Left kidney (tissue), 8 donors: ENCODE measurements around the gene RGS7. TPM values are rescaled to one million over a fixed set of nuclear protein-coding genes. Genes with fewer than 3 reads are reported as not detected.
A peak's percentile ranks its signal among the peaks of the same experiment; 100 is the strongest.

Source experiments
- DNase-seq: peaks from one replicate; pipeline ENCODE4 v3.0.0-alpha.2; 2013
- long read RNA-seq, 8 donors: transcript quantifications; one replicate each; lab custom pipeline, GENCODE V29; 2026
- polyA plus RNA-seq: library from polyadenylated mRNA; unstranded; fragments of 120-200 nt; gene quantifications from one replicate; pipeline ENCODE4 v1.2.1, GENCODE V29; 2013; ENCODE audit not compliant: insufficient read length

The RGS7 gene
- 6.7 TPM for polyA plus RNA-seq
- long read RNA-seq, donor 1, result 0 reads
- long read RNA-seq, donor 2, result 0 reads
- long read RNA-seq, donor 3, result 0 reads
- long read RNA-seq, donor 4, result 0 reads
- long read RNA-seq, donor 5, result 0 reads
- long read RNA-seq, donor 6, result 0 reads
- long read RNA-seq, donor 7, result 0 reads
- long read RNA-seq, donor 8, result 0 reads

GRCh38 chr1:241356519-241357365 lies at the start of gene RGS7:
RGS7 (minus strand) TSS chr1:241357205.
- peak; percentile 80 for DNase-seq

GRCh38 chr1:241406421-241406820 lies 49.4 kb upstream of the RGS7 start:
- no peak for DNase-seq

- no peak for DNase-seq
These were observed 44.2 kb upstream of the RGS7 start for GRCh38 chr1:241401156-241401555.

GRCh38 chr1:241396747-241397681 lies 40.0 kb upstream of the RGS7 start:
- DNase-seq, result peak; percentile 21

GRCh38 chr1:241391926-241392710 lies 35.1 kb upstream of the RGS7 start:
- no peak for DNase-seq

- no peak for DNase-seq
These were observed 33.5 kb upstream of the RGS7 start for GRCh38 chr1:241390526-241390925.

GRCh38 chr1:241389400-241389799 lies 32.4 kb upstream of the RGS7 start:
- DNase-seq, result no peak

GRCh38 chr1:241387216-241387615 lies 30.2 kb upstream of the RGS7 start:
- no peak for DNase-seq

- no peak for DNase-seq
These were observed 19.7 kb upstream of the RGS7 start for GRCh38 chr1:241376701-241377100.

- DNase-seq, result no peak
These were observed 18.9 kb upstream of the RGS7 start for GRCh38 chr1:241375886-241376285.

- no peak for DNase-seq
These were observed 9.2 kb upstream of the RGS7 start for GRCh38 chr1:241366196-241366595.

GRCh38 chr1:241362350-241362749 lies 5.3 kb upstream of the RGS7 start:
- DNase-seq, result no peak

- DNase-seq, result peak; percentile 12
These were observed 648 bp upstream of the RGS7 start for GRCh38 chr1:241357366-241358340.

GRCh38 chr1:241356187-241356518 lies 852 bp downstream of the RGS7 start:
- no peak for DNase-seq

GRCh38 chr1:241355311-241356010 lies 1.5 kb downstream of the RGS7 start:
- no peak for DNase-seq

GRCh38 chr1:241352401-241352800 lies 4.6 kb downstream of the RGS7 start:
- DNase-seq, result no peak

- DNase-seq, result no peak
These were observed 5.2 kb downstream of the RGS7 start for GRCh38 chr1:241351841-241352240.

- no peak for DNase-seq
These were observed 13.0 kb downstream of the RGS7 start for GRCh38 chr1:241343956-241344355.

- DNase-seq, result no peak
These were observed 20.7 kb downstream of the RGS7 start for GRCh38 chr1:241336335-241336734.

- no peak for DNase-seq
These were observed 24.0 kb downstream of the RGS7 start for GRCh38 chr1:241332987-241333386.
